Measurements from ENCODE around the gene NECTIN4. TPM values are rescaled to one million over a fixed set of nuclear protein-coding genes. Genes with fewer than 3 reads are reported as not detected.
A peak's percentile ranks its signal among the peaks of the same experiment; 100 is the strongest.

NECTIN4 gene
- total RNA-seq, 1 donor from 2014 or later: 1.9 TPM

DNA sequence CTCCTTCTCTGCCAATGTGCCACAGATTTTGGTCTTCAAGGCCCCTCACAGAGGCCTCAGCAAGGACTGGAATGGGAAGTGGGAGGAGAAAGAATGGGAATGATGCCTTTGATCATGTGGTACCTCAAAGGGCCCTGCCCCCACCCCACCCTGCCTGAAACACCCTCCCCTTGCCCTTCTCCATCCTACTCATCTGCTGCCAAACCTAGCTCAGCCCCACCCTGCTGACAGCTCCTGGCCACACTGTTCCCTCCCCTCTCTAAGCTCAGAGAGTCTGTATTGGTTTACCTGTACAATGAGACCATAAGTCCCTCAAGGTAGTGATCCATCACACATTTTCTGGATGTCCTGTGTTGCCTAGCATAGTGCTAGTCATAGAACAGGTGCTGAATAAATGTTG, 12.9 kb downstream of the NECTIN4 start:
- no peak for DNase-seq (ENCODE audit: low spot score, unreplicated experiment)
- no peaks in the 10 kb centered on the region for H3K36me3 Mint-ChIP-seq (ENCODE audit: insufficient read depth)
- H3K4me3 Mint-ChIP-seq (ENCODE audit: low read depth): no peak overlapping the region
- peaks cover 7% of the 10 kb centered on the region for H3K4me1 Mint-ChIP-seq (ENCODE audit: low read depth)
- no peak overlapping the region for H3K27ac Mint-ChIP-seq
- no peaks in the 10 kb centered on the region for H3K9me3 Mint-ChIP-seq (ENCODE audit: low read depth)
- H3K27me3 Mint-ChIP-seq: no peaks in the 10 kb centered on the region
- TF ChIP-seq CTCF (IDR thresholded peaks at IDR 0.05; ENCODE audit: unreplicated experiment): no peak

DNA sequence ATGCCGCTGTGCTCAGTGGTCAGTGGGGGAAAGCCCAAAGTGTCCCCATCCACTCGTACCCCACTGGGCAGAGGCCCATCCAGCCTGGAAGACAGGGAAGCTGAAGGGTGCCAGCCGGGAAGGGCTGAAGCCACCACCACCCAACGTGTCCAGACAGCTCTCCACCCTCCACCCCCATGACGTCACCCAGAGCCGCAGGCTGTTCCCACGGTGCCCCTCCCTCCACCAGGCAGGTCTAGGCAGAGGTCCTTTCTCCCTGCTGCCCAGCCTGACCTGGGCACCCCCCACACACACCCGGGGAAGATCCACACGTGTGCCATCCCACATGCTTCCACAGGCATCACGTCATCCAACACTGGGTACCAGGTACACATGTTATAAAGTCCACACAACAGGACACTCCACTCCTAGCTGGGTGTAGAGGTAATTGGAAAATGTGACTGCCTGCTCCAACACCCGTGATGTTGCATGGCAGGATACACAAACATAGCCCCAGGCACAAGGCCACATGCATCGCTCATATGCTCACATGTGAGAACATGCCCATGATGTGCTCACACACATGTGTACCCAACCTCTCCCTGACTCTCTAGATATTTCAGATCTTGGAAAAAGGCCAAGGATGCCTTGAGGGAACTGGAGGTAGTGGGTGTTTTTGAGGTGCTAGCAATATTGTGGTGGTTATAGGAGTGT, 14.5 kb downstream of the NECTIN4 start:
- Mint-ChIP-seq H3K27ac (no peak overlapping the region), H3K36me3 (ENCODE audit: insufficient read depth) (no peaks in the 10 kb centered on the region), H3K9me3 (ENCODE audit: low read depth) (no peaks in the 10 kb centered on the region), H3K4me1 (ENCODE audit: low read depth) (peaks cover 7% of the 10 kb centered on the region), H3K4me3 (ENCODE audit: low read depth) (no peak overlapping the region), H3K27me3 (no peaks in the 10 kb centered on the region)
- no peak for DNase-seq (ENCODE audit: low spot score, unreplicated experiment)
- TF ChIP-seq CTCF (IDR thresholded peaks at IDR 0.05; ENCODE audit: unreplicated experiment): no peak

GRCh38 chr1:161073474-161074121, 15.8 kb downstream of the NECTIN4 start:
- no peak for TF ChIP-seq CTCF (IDR thresholded peaks at IDR 0.05; ENCODE audit: unreplicated experiment)
- peaks cover 7% of the 10 kb centered on the region for H3K4me1 Mint-ChIP-seq (ENCODE audit: low read depth)
- H3K36me3 Mint-ChIP-seq (ENCODE audit: insufficient read depth): no peaks in the 10 kb centered on the region
- H3K9me3 Mint-ChIP-seq (ENCODE audit: low read depth): no peaks in the 10 kb centered on the region
- no peak overlapping the region for H3K4me3 Mint-ChIP-seq (ENCODE audit: low read depth)
- H3K27me3 Mint-ChIP-seq: no peaks in the 10 kb centered on the region
- no peak for DNase-seq (ENCODE audit: low spot score, unreplicated experiment)
- peak overlapping the region; percentile 45 for H3K27ac Mint-ChIP-seq

DNA sequence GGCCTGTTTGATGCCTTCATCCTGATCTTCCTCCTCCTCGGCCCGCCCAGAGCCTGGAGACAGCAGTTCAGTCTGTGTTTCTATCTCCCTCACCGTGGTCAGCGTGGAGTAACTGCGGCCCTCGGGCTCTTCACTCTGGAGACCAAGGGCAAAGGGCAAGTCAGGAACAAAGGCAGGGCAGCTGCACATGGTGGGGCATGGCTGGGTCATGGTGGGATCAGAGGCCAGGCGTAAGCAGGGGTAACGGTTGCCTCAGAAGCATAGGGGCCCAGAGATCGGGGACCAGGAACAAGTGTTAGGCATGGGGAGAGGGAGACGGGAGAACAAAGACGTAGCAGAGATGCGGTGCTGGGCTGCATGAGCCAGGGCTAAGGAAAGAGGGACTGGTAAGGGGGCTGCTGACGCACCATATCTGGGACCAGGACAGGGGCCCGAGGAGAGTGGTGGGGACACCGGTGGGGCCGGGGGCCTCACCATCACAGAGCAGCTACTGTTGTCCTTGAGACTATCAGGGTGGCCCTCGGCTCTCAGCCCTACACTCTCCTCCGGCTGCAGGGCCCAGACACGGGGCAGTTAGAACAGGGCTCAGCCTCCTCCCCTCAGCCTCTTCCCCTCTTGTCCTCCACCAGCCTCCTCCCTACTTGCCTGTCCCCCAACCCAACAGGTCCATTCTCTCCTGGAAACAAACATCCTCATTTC, 16.5 kb downstream of the NECTIN4 start:
- H3K36me3 Mint-ChIP-seq (ENCODE audit: insufficient read depth): no peaks in the 10 kb centered on the region
- no peak overlapping the region for H3K4me3 Mint-ChIP-seq (ENCODE audit: low read depth)

More for the DNA sequence above, 16.5 kb downstream of the NECTIN4 start:
- Mint-ChIP-seq H3K9me3 (ENCODE audit: low read depth) (no peaks in the 10 kb centered on the region), H3K27ac (peak overlapping the region; percentile 45), H3K27me3 (no peaks in the 10 kb centered on the region), H3K4me1 (ENCODE audit: low read depth) (peaks cover 7% of the 10 kb centered on the region)
- no peak for TF ChIP-seq CTCF (IDR thresholded peaks at IDR 0.05; ENCODE audit: unreplicated experiment)
- no peak for DNase-seq (ENCODE audit: low spot score, unreplicated experiment)

Data from progenitor cell of endocrine pancreas (in vitro differentiated cells).